Thymus (tissue), 11 donors: ENCODE measurements around the gene SYT2. TPM values are rescaled to one million over a fixed set of nuclear protein-coding genes. Genes with fewer than 3 reads are reported as not detected.
A peak's percentile ranks its signal among the peaks of the same experiment; 100 is the strongest.

Source experiments
- DNase-seq, 9 donors: peaks; one replicate each; pipeline ENCODE4 v3.0.0-alpha.2; 2013; ENCODE audit warnings: low spot score in 9 of 9, low read depth in 6 of 9, missing footprints in 1 of 9
- H3K27ac ChIP-seq, 2 donors: one replicate each; pipeline ENCODE4 v1.5.1; 2013; ENCODE audit warnings: control low read depth in 1 of 2, low read depth in 1 of 2, low read length in 1 of 2, mild to moderate bottlenecking in 1 of 2, moderate library complexity in 1 of 2
- H3K27me3 ChIP-seq, 2 donors: one replicate each; pipeline ENCODE4 v1.5.1; 2013; ENCODE audit warnings: low read length in 1 of 2; ENCODE audit not compliant: control insufficient read depth in 2 of 2, insufficient read depth in 1 of 2
- H3K36me3 ChIP-seq, 2 donors: one replicate each; pipeline ENCODE4 v1.5.1; 2013; ENCODE audit warnings: low read length in 1 of 2, mild to moderate bottlenecking in 1 of 2, moderate library complexity in 1 of 2; ENCODE audit not compliant: control insufficient read depth in 2 of 2, insufficient read depth in 2 of 2
- H3K4me1 ChIP-seq, 2 donors: one replicate each; pipeline ENCODE4 v1.5.1; 2013; ENCODE audit warnings: low read length in 2 of 2; ENCODE audit not compliant: control insufficient read depth in 2 of 2, insufficient read depth in 2 of 2
- H3K4me3 ChIP-seq, 2 donors: one replicate each; pipeline ENCODE4 v1.5.1; 2013; ENCODE audit warnings: low read length in 2 of 2, control low read depth in 1 of 2, mild to moderate bottlenecking in 1 of 2
- H3K9me3 ChIP-seq, 2 donors: one replicate each; pipeline ENCODE4 v1.5.1; 2013; ENCODE audit warnings: low read length in 1 of 2, mild to moderate bottlenecking in 1 of 2; ENCODE audit not compliant: control insufficient read depth in 2 of 2, insufficient read depth in 1 of 2
- WGBS: extraction: QIAGEN DNeasy Blood & Tissue Kit; methylation state at CpG from one replicate; pipeline ENCODE4 v1.1.7; 2013; 5-methylcytosine and 5-hydroxymethylcytosine counted together
- polyA plus RNA-seq: library from polyadenylated mRNA; stranded (reverse); fragments of 200-250 nt; gene quantifications from one replicate; pipeline ENCODE4 v1.2.3, GENCODE V29; 2013
- total RNA-seq: library from RNA; stranded (reverse); fragments of 120-200 nt; gene quantifications from one replicate; pipeline ENCODE4 v1.2.4, GENCODE V29; 2013
- donor health status: healthy.

Gene SYT2
- total and polyA plus RNA-seq, 2 donors: 0.05 to 0.09 TPM

GRCh38 chr1:202569393-202570322, 140.6 kb downstream of the SYT2 start:
- Histone ChIP-seq H3K36me3 (peaks cover 5 to 10% of the 10 kb centered on the region in 2 donors), H3K4me3 (no peak overlapping the region), H3K9me3 (no peaks in the 10 kb centered on the region), H3K4me1 (peaks cover 0 to 3% of the 10 kb centered on the region in 2 donors), H3K27me3 (no peaks in the 10 kb centered on the region), H3K27ac (peak overlapping the region in 1 of 2 donors; percentile 20)
- DNase-seq: no peak

GRCh38 chr1:202568826-202569225, 141.4 kb downstream of the SYT2 start:
- Histone ChIP-seq H3K4me3 (no peak overlapping the region), H3K4me1 (peaks cover 0 to 3% of the 10 kb centered on the region in 2 donors), H3K27me3 (no peaks in the 10 kb centered on the region), H3K36me3 (peaks cover 5 to 10% of the 10 kb centered on the region in 2 donors), H3K27ac (peak overlapping the region in 1 of 2 donors; percentile 2), H3K9me3 (no peaks in the 10 kb centered on the region)
- 96% methylated on average over 4 of the region's 4 CpGs for WGBS
- DNase-seq: no peak

GRCh38 chr1:202568410-202568809, 141.8 kb downstream of the SYT2 start:
- Histone ChIP-seq H3K9me3 (no peaks in the 10 kb centered on the region), H3K27me3 (no peaks in the 10 kb centered on the region), H3K36me3 (peaks cover 5 to 10% of the 10 kb centered on the region in 2 donors), H3K27ac (peak overlapping the region in 1 of 2 donors; percentile 26), H3K4me1 (peaks cover 0 to 3% of the 10 kb centered on the region in 2 donors), H3K4me3 (no peak overlapping the region)
- DNase-seq: no peak
- WGBS: 95% methylated on average over 2 of the region's 2 CpGs

- H3K4me1 ChIP-seq: peaks cover 0 to 3% of the 10 kb centered on the region in 2 donors
- no peaks in the 10 kb centered on the region for H3K27me3 ChIP-seq
- peaks cover 5 to 10% of the 10 kb centered on the region in 2 donors for H3K36me3 ChIP-seq
- 96% methylated on average over 4 of the region's 4 CpGs for WGBS
- H3K27ac ChIP-seq: peak overlapping the region in 1 of 2 donors; percentile 3
- H3K9me3 ChIP-seq: no peaks in the 10 kb centered on the region
- no peak for DNase-seq
- no peak overlapping the region for H3K4me3 ChIP-seq
These were observed 142.5 kb downstream of the SYT2 start for GRCh38 chr1:202567738-202568137.

DNA sequence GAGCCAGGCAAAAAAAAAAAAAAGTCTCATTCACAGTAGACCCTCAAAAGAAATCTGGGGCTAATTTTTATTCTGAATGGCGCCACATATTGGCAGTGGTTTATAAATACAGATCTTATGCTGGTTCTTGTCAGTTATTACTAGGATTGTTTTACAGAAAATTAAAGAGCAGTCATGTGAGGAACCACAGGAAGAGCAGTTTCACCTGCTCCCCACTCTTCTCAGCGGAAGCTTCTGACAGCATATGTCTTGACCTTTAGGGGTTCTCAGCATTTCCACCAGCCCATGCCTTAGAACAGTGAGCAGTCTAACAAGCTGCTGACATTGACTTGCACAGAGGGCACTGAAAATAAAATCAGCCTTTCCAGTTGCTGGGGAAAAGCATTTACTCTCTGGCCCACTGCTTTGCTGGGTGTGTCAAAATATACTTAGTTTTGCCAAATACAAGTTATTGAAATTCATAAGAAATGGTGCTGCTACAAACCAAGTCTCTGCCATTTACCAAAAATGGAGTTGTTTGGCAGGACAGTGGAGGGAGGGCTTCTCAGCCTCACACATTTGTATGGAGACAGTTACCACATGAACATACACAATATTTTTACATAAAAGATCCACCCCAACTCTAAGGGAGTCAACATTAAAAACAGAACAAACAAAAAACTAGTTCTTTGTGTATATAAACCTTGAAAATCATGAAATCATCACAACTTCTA, 144.2 kb downstream of the SYT2 start:
- Histone ChIP-seq H3K4me3 (no peak overlapping the region), H3K4me1 (peaks cover 0 to 3% of the 10 kb centered on the region in 2 donors), H3K9me3 (no peaks in the 10 kb centered on the region), H3K36me3 (peaks cover 5 to 10% of the 10 kb centered on the region in 2 donors), H3K27me3 (no peaks in the 10 kb centered on the region), H3K27ac (peak overlapping the region in 1 of 2 donors; percentile 19)
- peak in 4 of 9 donors; percentile 5 to 51 (median 22) for DNase-seq
- 77% methylated on average over 2 of the region's 2 CpGs for WGBS

DNA sequence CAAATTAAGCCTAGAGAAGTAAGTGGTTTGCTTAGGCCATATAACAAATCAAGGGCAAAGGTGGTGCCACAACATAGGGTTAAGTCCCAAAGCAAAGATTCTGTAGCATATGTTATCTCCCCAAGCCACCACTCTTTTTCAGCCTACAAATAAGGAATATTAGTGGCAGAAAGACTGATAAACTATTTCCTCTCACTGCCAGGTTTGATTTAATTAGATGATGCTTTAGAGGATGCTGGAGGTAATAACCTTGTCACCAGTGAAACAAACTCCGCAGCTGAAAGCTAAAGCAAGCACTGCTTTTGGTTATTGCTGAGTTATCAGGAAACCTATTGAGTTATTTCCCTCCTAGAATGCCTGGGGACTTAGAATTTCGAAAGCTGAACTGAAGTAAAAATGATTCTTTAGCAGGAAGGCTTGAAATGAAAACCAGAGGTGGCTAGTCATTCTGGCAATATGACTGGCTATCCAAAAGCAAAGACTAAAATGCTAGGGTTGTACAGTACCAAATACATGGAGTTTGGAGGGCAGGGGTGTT, 145.2 kb downstream of the SYT2 start:
- H3K27ac ChIP-seq: peak overlapping the region in 1 of 2 donors; percentile 39
- H3K4me1 ChIP-seq: peaks cover 0 to 3% of the 10 kb centered on the region in 2 donors

GRCh38 chr1:202563818-202564217, 146.4 kb downstream of the SYT2 start:
- Histone ChIP-seq H3K27ac (no peak overlapping the region), H3K27me3 (no peaks in the 10 kb centered on the region), H3K4me1 (peaks cover 0 to 3% of the 10 kb centered on the region in 2 donors), H3K4me3 (no peak overlapping the region), H3K36me3 (peaks cover 3 to 5% of the 10 kb centered on the region in 2 donors), H3K9me3 (no peaks in the 10 kb centered on the region)
- DNase-seq: no peak
- WGBS: 100% methylated on average over 1 of the region's 1 CpG

More for the DNA sequence above, 145.2 kb downstream of the SYT2 start:
- Histone ChIP-seq H3K27me3 (no peaks in the 10 kb centered on the region), H3K4me3 (no peak overlapping the region), H3K36me3 (peaks cover 5 to 10% of the 10 kb centered on the region in 2 donors), H3K9me3 (no peaks in the 10 kb centered on the region)
- no peak for DNase-seq
- 96% methylated on average over 2 of the region's 2 CpGs for WGBS

- Histone ChIP-seq H3K27me3 (no peaks in the 10 kb centered on the region), H3K9me3 (no peaks in the 10 kb centered on the region), H3K27ac (no peak overlapping the region), H3K4me1 (peaks cover 0 to 3% of the 10 kb centered on the region in 2 donors), H3K4me3 (no peak overlapping the region), H3K36me3 (peaks cover 2 to 3% of the 10 kb centered on the region in 2 donors)
- DNase-seq: no peak
- WGBS: 97% methylated on average over 13 of the region's 13 CpGs
These were observed 147.7 kb downstream of the SYT2 start for GRCh38 chr1:202562444-202563060.
